NCI-H2196 (cell line): Measurements from ENCODE around the gene GRK1.
"Not testable (repeated sequence)": the region's sequence is repeated elsewhere in the genome, so short reads cannot be mapped to it uniquely, and the experiment has no call there.

Experiments
- DNase-seq: peaks from one replicate; lab custom pipeline; 2025; ENCODE audit not compliant: unreplicated experiment; lab: John Stamatoyannopoulos, UW

GRK1 gene

GRCh38 chr13:113666951-113667701, at the start of gene GRK1:
TSS of gene GRK1 (plus strand) at chr13:113667219. CDS start at chr13:113667387, 168 bp downstream.
- DNase-seq = no peak

GRCh38 chr13:113617961-113618360, 49.1 kb upstream of the GRK1 start:
- no peak for DNase-seq

- DNase-seq = no peak
These were observed 48.6 kb upstream of the GRK1 start for GRCh38 chr13:113618455-113618854.

GRCh38 chr13:113620036-113620796, 46.8 kb upstream of the GRK1 start:
- no peak for DNase-seq

- DNase-seq = no peak
These were observed 46.0 kb upstream of the GRK1 start for GRCh38 chr13:113621046-113621445.

- DNase-seq = not testable (repeated sequence)
These were observed 45.5 kb upstream of the GRK1 start for GRCh38 chr13:113621498-113621897.

GRCh38 chr13:113621986-113622550, 45.0 kb upstream of the GRK1 start:
- not testable (repeated sequence) for DNase-seq

- DNase-seq = no peak
These were observed 44.1 kb upstream of the GRK1 start for GRCh38 chr13:113622791-113623490.

- DNase-seq = no peak
These were observed 43.4 kb upstream of the GRK1 start for GRCh38 chr13:113623491-113624234.

GRCh38 chr13:113624235-113624587, 42.8 kb upstream of the GRK1 start:
- DNase-seq = no peak

- DNase-seq = not testable (repeated sequence)
These were observed 42.2 kb upstream of the GRK1 start for GRCh38 chr13:113624640-113625304.

GRCh38 chr13:113625965-113626721, 40.9 kb upstream of the GRK1 start:
- no peak for DNase-seq

GRCh38 chr13:113627136-113627535, 39.9 kb upstream of the GRK1 start:
- no peak for DNase-seq

GRCh38 chr13:113628291-113629270, 38.4 kb upstream of the GRK1 start:
- DNase-seq = no peak

- no peak for DNase-seq
These were observed 37.2 kb upstream of the GRK1 start for GRCh38 chr13:113629866-113630265.

GRCh38 chr13:113630296-113630695, 36.7 kb upstream of the GRK1 start:
- no peak for DNase-seq

- no peak for DNase-seq
These were observed 36.2 kb upstream of the GRK1 start for GRCh38 chr13:113630804-113631203.

- DNase-seq = no peak
These were observed 35.5 kb upstream of the GRK1 start for GRCh38 chr13:113631341-113632095.
